ENCODE data around the gene PTGER1.

- TF ChIP-seq POLR2AphosphoS5 (IDR thresholded peaks at IDR 0.05; ENCODE audit: insufficient read depth, low read depth, low read length) (no peak), FOS (IDR thresholded peaks at IDR 0.05; ENCODE audit: borderline replicate concordance, insufficient read depth, low read length) (no peak), EZH2 (IDR thresholded peaks at IDR 0.05; ENCODE audit: borderline replicate concordance, low read depth, low read length, severe bottlenecking) (no peak), JUN (IDR thresholded peaks at IDR 0.05; ENCODE audit: borderline replicate concordance, insufficient read depth, insufficient read length, low read depth) (no peak), MYC (IDR thresholded peaks at IDR 0.05; ENCODE audit: low read depth, low read length) (no peak), MAX (IDR thresholded peaks at IDR 0.05; ENCODE audit: insufficient read depth, insufficient read length) (no peak), CTCF (IDR thresholded peaks at IDR 0.05; ENCODE audit: extremely low read depth in 1 of 2, insufficient read depth in 1 of 2, low read depth in 1 of 2, low read length in 2 of 2) (peak; percentile 71 to 83), POLR2A (IDR thresholded peaks at IDR 0.05; ENCODE audit: low read depth, low read length) (no peak), GATA2 (IDR thresholded peaks at IDR 0.05; ENCODE audit: insufficient read depth, insufficient read length, low read depth, low read length) (no peak)
Measured at GRCh38 chr19:14505488-14506239, 30.5 kb upstream of the PTGER1 start.
